ENCODE data around the gene SFI1.

GRCh38 chr22:31635638-31636306 lies 139.4 kb downstream of the SFI1 start:
- TF ChIP-seq CTCF (conservative IDR thresholded peaks at IDR 0.05) = no peak
- TF ChIP-seq ZFX (IDR thresholded peaks at IDR 0.05) = no peak

All from C4-2B (cell line).